ENCODE measurements around the gene AGPAT1. TPM values are rescaled to one million over a fixed set of nuclear protein-coding genes. Genes with fewer than 3 reads are reported as not detected.

Gene AGPAT1
- total and polyA plus RNA-seq, 2 of the 8 experiments (the other 6 are each of a cell fraction or from before 2014, with no cell fraction given) = 96.0 to 222 TPM

DNA sequence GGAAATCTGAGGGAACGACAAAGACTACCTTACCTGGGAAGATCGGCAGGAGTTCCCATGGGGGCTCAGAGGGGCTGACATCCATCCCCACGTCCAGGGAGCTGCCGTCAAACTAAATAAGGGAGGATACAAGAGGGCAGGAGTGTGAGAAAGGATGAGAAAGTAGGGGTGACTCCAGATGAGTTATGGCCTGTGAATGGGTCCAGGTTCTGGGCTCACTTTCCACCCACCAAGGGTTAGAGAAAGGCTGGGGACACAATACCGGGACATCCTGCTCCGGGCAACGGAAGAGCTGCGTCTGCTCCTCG lies 48.5 kb downstream of the AGPAT1 start:
- FAIRE-seq (no peak), DNase-seq (ENCODE audit: low read depth in 1 of 2, low spot score in 2 of 2) (no peak)
- Histone ChIP-seq H3K9ac (replicated peaks in 1 of 4; ENCODE audit: extremely low read depth in 1 of 4, low read depth in 3 of 4, low read length in 3 of 4) (peak overlapping the region; percentile 55 to 97 (median 96)), H3K4me2 (ENCODE audit: insufficient read depth in 1 of 2, low read depth in 2 of 2, low read length in 2 of 2) (peak overlapping the region; percentile 82 to 98), H2BK20ac (ENCODE audit: low read length) (no peak overlapping the region), H4K8ac (ENCODE audit: extremely low read depth, insufficient read depth, low read length) (no peak overlapping the region), H2BK15ac (ENCODE audit: low read length) (no peak overlapping the region), H2BK12ac (ENCODE audit: low read depth, low read length) (no peak overlapping the region), H3K27me3 (replicated peaks in 1 of 4; ENCODE audit: control insufficient read depth in 3 of 4, extremely low read depth in 1 of 4, insufficient read depth in 3 of 4, low read length in 3 of 4) (no peaks in the 10 kb centered on the region), H3K79me1 (ENCODE audit: low read depth, low read length) (peaks cover 2% of the 10 kb centered on the region; the same call in 1 of the 2 replicates), H2BK5ac (ENCODE audit: low read depth, low read length) (peak overlapping the region; percentile 89; the same call in 1 of the 2 replicates), H3K27ac (ENCODE audit: low read depth, low read length) (peak overlapping the region; percentile 98), H4K91ac (replicated peaks; ENCODE audit: insufficient read length, low read length) (no peak overlapping the region), H3K23ac (ENCODE audit: insufficient read length) (no peak overlapping the region), H3K56ac (replicated peaks; ENCODE audit: insufficient read length, low read depth, low read length) (no peak overlapping the region), H3K4me1 (replicated peaks in 1 of 4; ENCODE audit: control insufficient read depth in 3 of 4, insufficient read depth in 4 of 4, low read length in 3 of 4) (peaks cover 3 to 19% (median 8%) of the 10 kb centered on the region in 4 experiments; a peak in 6 of 7 replicates), H3K23me2 (ENCODE audit: low read depth, low read length) (peaks cover 5% of the 10 kb centered on the region), H2AK5ac (ENCODE audit: low read depth, low read length) (no peak overlapping the region), H4K5ac (ENCODE audit: insufficient read length, low read depth, low read length) (no peak overlapping the region), H4K20me1 (replicated peaks in 1 of 2; ENCODE audit: control insufficient read depth in 1 of 2, insufficient read depth in 2 of 2, low read length in 2 of 2) (no peaks in the 10 kb centered on the region), H3K36me3 (ENCODE audit: control insufficient read depth in 2 of 4, insufficient read depth in 4 of 4, low read length in 3 of 4) (peaks cover 0 to 10% (median 4%) of the 10 kb centered on the region in 4 experiments; a peak in 4 of 8 replicates), H3K9me3 (ENCODE audit: insufficient read depth in 2 of 2, low read depth in 1 of 2, low read length in 1 of 2) (no peaks in the 10 kb centered on the region), H3K79me2 (ENCODE audit: control insufficient read depth in 1 of 2, insufficient read depth in 2 of 2, low read length in 2 of 2) (peaks cover 0 to 12% of the 10 kb centered on the region in 2 experiments; a peak in 1 of 4 replicates), H3K4me3 (ENCODE audit: extremely low read depth in 1 of 4, insufficient read depth in 2 of 4, low read depth in 3 of 4, low read length in 4 of 4) (peak overlapping the region; percentile 95 to 100 (median 99)), H2BK120ac (replicated peaks; ENCODE audit: low read depth, low read length) (no peak overlapping the region), H3K18ac (ENCODE audit: extremely low read depth, low read length) (no peak overlapping the region), H3K14ac (ENCODE audit: insufficient read length) (no peak overlapping the region), H2AFZ (ENCODE audit: low read length) (no peak overlapping the region), H3K4ac (replicated peaks; ENCODE audit: insufficient read length, low read depth, low read length) (no peak overlapping the region)
- ChIA-PET POLR2A (ENCODE audit: partially characterized antibody) (interaction anchor here (1.1 to 6.5 kb wide), 10 partner anchors 13 to 388 kb away, joined by 3 to 70 read pairs (median 10); partner anchors contain the start of genes AGPAT1, EGFL8, MSH5 and PRRT1), CTCF (ENCODE audit: partially characterized antibody) (interaction anchor here (0.8 to 5.6 kb wide), 8 partner anchors 9 to 61 kb away, joined by 3 to 76 read pairs (median 7); partner anchors contain the start of gene PRRT1)
- WGBS, 2 experiments (ENCODE audit: extremely low coverage in 1 of 2, insufficient coverage in 1 of 2, insufficient read length in 1 of 2, insufficient replicate concordance in 2 of 2, low coverage in 1 of 2, low lambda C conversion rate in 2 of 2, missing lambda C conversion rate in 1 of 2) = 19% methylated on average over 8 of the region's 9 CpGs; no CpG with 5 or more reads in 1 of the 2 experiments
- TF ChIP-seq EGR1 (IDR thresholded peaks at IDR 0.05; ENCODE audit: borderline replicate concordance, low read depth, low read length) (no peak), SP2 (IDR thresholded peaks at IDR 0.05; ENCODE audit: low read length) (no peak)
- TF ChIP-seq, protein P1, sequence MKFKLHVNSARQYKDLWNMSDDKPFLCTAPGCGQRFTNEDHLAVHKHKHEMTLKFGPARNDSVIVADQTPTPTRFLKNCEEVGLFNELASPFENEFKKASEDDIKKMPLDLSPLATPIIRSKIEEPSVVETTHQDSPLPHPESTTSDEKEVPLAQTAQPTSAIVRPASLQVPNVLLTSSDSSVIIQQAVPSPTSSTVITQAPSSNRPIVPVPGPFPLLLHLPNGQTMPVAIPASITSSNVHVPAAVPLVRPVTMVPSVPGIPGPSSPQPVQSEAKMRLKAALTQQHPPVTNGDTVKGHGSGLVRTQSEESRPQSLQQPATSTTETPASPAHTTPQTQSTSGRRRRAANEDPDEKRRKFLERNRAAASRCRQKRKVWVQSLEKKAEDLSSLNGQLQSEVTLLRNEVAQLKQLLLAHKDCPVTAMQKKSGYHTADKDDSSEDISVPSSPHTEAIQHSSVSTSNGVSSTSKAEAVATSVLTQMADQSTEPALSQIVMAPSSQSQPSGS (IDR thresholded peaks at IDR 0.05; ENCODE audit: low read length) = no peak
